A172 (cell line): ENCODE data around the gene TBXAS1. TPM values are rescaled to one million over a fixed set of nuclear protein-coding genes. Genes with fewer than 3 reads are reported as not detected.
"Not testable (repeated sequence)": the region's sequence is repeated elsewhere in the genome, so short reads cannot be mapped to it uniquely, and the experiment has no call there.

Experiments
- DNase-seq: peaks from one replicate; pipeline ENCODE4 v3.0.0-alpha.2; 2015; ENCODE audit warnings: low spot score
- total RNA-seq: library from RNA; depleted of rRNA; stranded (reverse); fragments of >200 nt; shearing (Covaris generic); gene quantifications from 2 replicates; pipeline ENCODE4 v1.2.3, GENCODE V29; 2014

The TBXAS1 gene
- total RNA-seq, 1 experiment from 2014 or later = 0.83 TPM

DNA sequence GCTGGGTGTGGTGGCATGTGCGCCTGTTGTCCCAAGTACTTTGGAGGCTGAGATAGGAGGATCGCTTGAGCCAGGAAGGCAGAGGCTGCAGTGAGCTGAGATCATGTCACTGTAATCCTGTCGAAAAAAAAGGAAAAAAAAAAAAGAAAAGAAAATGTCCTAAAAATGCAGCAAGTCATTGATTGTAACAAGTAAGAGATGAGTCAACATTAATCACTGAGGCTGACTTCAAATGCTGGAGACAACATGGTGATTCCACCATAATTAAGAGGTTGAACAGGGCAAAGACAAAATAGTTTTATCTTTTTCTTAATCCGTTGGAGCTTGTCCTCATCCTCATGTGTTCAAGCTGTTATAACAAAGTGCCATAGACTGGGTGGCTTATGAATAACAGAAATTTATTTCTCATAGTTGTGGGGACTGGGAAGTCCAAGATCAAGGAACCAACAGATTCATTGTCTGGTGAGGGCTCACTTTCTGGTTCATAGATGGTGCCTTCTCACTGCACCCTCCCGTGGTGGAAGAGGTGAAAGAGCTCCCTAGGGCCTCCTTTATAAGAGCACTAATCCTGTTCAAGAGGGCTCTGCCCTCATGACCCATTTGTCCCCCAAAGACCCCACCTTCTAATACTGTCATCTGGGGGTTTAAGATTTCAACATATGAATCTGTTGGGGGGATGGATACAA, 60.3 kb downstream of the TBXAS1 start:
- peak; percentile 27 for DNase-seq

DNA sequence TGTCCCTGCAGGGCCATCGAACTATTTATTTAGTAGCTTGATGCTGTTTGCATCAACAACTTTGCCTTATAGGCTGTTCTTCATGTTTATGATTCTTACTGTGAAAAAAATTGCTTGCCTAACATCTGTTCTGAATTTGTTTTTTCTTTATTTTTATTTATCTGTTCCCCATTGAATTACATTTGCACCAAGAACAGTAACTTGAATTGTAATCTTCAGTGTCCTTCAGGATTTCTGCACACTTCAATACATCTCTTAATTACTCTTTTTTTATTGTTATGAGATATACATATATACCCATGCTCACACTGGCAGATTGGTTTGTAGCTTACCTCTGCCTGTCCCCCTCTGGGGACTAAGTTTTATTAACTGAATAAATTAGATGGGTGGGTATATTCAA, 64.4 kb downstream of the TBXAS1 start:
- DNase-seq = no peak

DNA sequence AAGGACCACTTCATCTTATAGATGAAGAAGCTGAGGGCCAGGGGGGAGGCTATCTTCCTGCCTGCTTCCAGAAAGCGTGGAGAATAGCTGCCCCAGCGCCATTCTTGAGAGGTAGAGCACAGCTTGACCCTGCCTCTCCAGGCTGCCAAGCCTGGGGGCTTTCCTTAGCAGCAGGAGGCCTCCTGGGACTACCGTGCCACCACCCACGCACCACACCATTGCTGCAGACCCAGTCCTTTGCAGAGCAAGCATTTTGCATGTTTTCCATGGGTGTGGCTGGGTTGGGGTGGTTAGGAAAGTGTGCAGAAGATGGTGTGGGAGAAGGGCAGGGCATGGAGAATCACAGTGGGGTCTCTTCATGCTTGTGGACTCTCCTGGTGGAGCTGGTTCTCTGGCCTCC, 64.9 kb downstream of the TBXAS1 start:
- DNase-seq = no peak

DNA sequence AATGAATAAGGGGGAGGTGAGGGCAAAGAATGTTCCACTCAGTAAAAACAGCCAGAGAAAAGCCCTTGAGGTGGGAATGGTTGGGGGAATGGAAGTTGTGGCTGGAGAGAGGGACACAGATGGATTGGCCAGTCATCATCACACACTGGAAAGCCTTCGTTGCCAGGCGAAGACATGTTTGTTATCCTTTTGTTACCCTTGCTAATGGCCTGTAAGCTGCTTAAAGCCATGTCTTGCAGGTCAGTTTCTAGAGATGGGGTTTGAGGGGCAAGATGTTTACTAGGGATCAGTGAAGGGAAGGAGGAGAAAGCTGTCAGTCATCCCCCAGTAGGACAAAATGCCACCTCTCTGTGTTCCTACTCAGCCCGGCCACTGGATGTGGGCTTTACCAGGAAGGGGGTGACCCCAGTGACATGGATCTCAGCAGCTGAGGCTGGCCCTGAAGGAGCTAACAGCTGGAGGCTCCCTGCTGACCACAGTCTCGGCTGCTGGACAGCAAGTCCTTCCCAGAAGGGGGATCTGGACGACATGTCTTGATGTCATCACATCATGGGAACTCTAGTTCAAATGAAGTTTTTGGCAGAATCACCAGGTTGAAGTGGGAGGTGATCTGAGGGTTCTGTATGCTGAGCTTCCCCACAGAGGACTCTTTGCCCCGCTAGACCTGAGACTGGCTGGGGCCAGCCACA, 66.2 kb downstream of the TBXAS1 start:
- no peak for DNase-seq

DNA sequence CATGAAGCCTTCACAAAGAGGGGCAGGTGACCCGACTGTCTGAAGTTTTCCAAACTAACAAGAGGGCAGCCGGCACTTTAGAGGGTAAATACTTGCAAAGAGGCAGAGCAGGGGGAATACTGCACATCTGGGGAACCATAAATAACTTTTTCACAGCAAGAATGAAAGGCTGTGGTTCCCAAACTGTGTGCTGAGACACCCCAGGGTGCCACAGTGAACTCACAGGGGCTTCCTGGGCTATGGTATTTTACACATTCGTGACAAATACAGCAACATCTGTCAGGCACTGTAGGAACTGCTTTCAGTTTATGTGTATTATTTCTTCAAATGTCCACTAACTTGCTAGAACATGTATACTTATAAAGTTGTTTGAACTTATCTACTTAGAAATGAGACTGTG, 67.2 kb downstream of the TBXAS1 start:
- no peak for DNase-seq

DNA sequence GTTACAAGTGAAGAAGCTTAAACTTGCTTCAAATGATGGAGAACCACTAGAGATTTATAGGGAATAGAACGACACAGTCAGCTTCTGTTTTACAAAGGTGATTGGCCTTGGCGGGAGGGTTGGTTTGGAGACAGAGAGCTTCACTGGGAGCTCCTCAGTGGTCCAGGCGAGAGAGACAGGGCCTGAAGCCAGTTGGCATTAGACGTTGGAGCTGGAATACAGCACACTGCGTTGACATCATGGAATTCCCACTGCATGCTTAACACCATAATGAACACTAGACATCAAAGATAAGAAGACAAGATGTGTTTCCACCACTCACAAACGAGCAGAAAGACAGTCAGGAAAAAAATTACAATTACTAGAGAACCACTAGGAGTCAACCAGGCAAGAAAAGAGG, 67.8 kb downstream of the TBXAS1 start:
- no peak for DNase-seq

DNA sequence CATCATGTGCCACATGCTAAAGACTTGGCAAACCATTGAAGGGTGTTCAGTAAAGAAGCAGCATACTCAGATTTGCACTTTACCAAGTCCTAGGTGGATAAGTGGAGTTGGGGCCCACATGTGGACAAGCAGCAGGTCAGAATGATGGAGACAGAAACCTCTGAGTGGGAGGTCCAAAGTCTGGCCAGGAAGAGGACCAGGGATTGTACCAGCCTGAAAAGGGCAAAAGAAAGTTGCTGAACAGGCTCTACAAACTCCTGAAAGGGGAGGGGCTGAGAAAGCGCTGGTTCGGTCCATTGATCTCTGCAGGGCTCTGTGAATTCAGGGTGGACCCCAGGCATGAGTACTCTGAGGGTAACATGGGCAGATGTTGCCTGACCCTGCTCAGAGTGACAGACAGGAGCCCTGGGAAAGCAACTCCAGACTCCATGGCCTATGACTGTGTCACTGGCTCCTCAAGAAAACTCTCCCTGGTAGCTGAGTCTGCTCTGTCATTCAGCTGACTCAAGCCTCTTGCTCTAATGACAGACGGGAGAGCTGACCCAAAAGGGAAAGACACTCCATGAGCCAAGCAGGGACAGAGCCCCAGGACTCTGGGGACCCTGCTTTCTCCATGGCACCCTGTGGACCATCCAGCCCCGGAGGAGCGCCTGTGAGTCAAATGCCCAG, 68.5 kb downstream of the TBXAS1 start:
- DNase-seq = no peak

DNA sequence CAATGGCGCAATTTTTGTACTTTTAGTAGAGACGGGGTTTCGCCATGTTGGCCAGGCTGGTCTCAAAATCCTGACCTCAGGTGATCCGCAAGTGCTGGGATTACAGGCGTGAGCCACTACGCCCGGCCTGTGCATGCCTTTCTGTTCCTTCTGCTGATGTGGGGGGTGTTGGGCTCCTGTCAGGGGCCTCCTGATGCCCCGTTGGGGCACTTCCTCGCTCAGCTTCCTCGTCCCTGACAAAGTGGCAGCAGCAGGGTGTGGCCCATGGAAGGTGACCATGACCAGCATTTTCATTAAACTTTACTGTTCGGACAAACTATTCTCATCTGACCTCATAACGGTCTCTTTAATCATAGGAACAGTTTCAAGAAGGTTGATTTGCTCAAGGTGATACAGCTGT, 69.4 kb downstream of the TBXAS1 start:
- no peak for DNase-seq

DNA sequence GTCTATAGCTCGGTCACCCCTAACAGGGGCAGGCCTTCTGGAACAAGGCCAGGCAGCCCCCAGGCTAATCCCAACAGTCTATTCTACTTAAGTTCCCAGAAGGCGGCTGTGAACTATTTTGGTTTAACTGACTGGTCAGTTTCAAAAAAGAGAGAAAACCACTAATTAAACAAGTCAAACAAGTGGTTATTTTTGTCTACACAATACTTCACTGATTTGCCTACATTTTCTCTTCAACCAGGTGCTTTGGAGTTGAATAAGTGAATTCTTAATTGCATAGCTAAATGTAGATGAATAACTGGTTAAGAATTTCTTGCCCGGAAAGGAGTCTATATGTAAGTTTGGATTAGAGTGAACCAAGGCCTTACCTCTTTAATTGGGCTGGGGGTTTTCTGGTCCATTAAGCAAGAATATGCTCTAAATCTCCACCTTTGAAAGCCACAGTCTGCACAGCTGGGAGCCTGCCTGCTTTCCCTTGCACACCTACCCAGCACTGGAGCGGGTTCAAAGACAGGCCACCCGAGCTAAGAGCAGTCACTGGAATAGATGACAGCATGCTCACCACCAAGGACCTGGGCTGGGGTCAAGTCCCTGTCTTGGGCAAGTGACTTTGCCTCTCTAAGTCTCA, 70.4 kb downstream of the TBXAS1 start:
- DNase-seq = no peak

DNA sequence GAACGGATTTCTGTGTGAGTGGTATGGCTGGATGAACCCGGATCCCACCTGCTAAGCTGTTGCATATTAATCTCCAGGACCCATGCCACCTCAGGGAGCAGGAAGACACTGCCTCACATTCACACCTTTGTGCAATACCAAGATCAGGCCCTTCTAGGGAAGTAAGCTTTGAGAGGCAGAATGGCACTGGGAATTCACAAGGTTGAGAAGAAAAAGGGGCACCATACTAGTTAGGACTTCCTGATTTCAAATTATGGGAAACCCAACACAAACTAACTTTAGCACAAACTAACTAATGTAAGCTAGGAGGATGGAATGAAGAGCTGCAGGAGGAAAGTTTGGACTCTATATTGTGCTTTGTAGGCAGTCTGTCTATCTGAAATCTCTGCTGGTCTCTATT, 71.3 kb downstream of the TBXAS1 start:
- no peak for DNase-seq

DNA sequence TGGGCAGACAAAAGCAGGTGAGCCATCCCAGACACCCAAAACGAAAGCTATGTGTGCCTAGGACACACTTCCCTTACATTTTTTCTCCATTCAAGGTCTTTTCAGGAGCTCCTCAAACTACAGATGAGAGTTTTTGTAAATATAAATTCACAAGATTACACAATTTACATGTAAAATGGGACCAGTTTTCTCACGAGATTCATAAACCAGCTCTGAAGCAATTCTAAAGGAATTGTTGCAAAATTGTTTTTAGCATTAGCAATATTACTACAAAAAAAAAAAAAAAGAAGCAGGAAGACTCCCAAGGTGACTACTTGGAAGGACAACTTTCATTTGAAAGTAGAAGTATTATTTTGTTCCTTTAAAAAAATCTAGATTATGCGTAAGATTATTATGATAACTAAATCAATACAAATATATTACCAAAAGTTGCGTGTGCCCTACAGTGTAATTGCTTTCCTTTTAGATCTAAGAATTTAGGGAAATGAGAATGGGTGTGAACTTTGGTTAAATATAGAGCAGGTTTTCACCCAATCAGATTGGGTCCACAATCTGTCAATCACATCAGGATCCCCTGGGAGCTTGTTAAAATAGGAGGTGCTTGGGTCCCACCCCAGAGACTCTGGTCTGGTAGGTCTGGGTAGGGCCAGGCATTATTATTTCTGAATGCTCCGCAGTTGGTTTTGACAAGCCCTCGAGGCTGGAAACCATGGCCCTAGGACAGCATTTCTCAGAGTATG, 72.2 kb downstream of the TBXAS1 start:
- no peak for DNase-seq

DNA sequence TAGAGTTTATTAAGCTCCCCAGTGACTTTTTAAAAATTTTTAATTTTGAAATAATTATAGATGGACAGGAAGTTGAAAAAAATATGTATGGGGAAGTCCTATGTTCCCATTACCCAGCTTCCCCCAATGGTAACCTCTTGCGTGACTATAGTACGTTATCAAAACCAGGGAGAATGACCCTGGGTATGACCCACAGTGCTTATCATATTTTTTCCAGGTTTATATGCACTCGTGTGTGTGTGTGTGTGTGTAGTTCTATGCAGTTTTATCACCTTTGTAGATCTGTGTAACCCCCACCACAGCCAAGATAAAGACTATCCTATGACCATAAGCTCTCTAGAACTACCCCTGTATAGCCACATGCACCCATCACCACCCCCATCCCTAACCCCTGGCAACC, 72.8 kb downstream of the TBXAS1 start:
- no peak for DNase-seq

DNA sequence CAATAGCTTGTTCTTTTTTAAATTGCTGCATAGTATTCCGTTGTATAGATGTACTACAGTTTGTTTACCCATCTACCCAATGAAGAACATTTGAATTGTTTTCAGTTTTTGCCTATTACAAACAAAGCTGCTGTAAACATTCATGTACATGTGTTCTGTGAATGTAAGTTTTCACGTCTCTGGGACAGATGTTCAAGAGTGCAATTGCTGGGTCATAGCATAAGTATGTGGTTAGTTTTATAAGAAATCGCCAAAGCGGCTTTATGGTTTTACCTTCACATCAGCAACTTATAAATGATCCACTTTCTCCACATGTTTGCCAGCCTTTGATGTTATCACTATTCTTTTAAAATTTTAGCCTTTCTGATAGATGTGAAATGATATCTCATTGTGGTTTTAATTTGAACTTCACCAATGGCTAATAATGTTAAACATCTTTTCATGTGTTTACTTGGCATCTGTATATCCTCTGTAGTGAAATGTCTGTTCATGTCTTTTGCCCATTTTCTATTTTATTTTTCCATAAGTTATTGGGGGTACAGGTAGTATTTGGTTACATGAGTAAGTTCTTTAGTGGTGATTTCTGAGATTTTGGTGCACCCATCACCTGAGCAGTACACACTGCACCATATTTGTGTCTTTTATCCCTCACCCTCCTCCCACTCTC, 73.5 kb downstream of the TBXAS1 start:
- DNase-seq = no peak

DNA sequence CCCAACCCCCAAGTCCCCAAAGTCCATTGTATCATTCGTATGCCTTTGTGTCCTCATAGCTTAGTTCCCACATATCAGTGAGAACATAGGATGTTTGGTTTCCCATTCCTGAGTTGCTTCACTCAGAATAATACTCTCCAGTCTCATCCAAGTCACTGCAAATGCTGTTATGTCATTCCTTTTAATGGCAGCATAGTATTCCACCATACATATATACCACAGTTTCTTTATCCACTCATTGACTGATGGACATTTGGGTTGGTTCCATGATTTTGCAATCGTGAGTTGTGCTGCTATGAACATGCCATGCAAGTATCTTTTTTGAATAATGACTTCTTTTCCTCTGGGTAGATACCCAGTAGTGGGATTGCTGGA, 74.0 kb downstream of the TBXAS1 start:
- DNase-seq = not testable (repeated sequence)

DNA sequence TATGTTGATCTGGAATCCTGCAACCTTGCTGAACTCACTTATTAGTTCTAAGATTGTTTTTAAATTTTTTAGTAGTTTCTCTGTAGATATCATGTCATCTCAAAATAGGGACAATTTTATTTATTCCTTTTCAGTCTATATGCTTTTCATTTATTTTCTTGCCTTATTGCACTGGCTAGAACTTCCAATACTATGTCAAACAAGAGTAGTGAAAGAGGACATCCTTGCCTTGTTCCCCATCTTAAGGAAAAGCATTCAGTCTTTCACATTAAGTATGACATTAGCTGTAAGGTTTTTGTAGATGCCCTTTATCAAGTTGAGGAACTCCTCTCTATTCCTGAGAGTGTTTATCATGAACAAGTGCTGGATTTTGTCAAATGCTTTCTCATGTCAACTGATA, 77.8 kb downstream of the TBXAS1 start:
- no peak for DNase-seq

DNA sequence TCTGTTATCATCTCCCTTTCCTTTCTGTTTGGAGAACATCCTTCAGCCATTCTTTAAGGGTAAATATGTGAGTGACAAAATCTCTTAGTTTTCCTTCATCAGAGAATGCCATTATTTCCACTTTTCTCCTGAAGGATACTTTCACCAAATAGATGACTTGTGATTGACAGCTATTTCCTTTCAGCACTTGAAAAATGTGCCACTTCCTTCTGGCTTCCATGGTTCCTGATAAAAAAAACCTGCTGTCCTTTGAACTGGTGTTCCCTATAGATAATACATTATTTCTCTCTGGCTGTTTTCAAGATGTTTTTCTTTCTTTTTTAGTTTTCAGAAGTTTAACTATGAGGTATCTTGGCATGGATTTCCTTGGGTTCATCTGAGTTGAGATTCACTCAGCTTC, 79.7 kb downstream of the TBXAS1 start:
- DNase-seq = no peak

DNA sequence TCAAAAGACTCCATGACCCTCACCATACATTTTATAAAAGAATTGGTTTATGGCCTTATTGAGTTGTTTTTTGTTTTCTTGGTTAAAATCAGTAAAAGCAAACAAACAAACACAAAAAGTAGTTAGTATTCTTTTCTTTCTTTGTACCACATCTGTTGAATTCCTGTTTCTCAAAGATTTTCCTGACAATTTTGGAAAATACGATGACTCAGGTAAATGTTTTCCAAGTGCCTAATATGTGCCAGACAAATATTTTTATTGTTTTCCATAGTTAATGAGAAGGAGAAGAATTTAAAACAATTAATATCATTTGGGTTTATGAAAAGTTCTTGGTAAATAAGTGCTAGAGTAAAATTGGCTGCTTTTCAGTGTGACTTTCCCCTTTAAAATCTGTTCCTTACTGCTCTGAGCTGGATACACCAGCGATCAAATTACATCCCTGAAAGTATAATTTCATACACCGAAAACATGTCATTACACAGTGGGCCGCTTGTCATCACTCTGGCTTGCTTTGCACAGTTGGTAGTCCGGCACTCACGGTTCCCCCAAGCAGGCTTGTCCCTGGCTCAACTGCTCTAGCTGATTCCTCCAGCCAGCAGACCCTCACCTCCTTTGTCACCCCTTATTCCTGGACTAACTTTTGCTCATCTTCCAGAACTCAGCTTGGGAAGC, 80.5 kb downstream of the TBXAS1 start:
- no peak for DNase-seq

DNA sequence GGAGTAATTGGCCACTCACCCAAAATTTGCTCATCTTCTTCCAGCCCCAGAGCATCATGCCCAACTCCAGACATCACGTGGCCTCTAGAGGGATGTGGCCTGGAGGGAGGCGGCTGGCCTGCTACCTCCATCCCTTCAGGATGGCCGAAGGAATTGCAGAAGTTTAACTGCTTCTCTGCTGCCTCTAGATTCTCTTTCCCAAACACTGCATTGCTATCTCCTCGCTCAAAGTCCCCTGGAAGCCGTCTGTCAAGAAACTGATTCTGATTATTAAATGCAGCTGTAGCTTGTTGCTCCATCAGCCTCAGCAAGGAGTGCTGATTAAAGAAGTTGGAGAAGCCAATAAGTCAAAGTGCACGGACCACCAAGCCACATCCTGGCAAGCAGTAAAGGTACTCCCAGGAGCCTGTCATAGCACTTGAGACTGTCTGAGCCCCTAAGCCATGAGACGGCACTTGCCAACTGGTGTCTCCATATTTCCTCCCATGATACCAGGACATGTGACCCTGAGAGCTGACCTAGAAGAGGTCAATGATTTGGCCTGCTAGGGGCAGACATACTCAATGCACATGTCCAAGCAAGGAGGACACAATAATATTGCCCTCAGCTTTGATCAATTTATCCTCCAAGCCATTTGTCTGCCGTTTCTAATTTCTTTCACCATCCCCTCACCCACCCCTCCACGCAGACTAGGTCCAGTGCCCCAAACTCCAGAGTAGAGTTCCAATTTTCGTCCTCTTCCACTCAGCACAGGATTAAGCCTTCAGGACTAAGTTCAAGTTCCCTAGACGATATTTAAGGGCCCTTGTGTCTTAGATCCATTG, 84.2 kb downstream of the TBXAS1 start:
- DNase-seq = no peak

DNA sequence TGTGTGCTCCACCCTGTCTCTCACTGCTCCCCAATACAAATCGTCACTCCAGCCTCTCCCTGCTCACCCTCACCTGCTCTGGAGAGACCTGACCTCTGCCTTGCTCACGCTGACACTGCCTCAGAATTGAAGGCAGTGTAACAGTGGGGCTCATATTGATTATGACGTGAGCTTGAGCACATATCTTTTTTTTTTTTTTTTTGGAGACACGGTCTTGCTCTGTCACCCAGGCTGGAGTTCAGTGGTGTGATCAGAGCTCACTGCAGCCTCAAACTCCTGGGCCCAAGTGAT, 84.7 kb downstream of the TBXAS1 start:
- DNase-seq = no peak
